GM18520 (cell line): ENCODE results near the gene PRM1.
"Not testable (repeated sequence)": the region's sequence is repeated elsewhere in the genome, so short reads cannot be mapped to it uniquely, and the experiment has no call there.

Source experiments
- ATAC-seq: cut with Tn5 transposase; IDR thresholded peaks from one replicate; pipeline ENCODE4 v1.9.1; 2021; ENCODE audit not compliant: unreplicated experiment

PRM1 gene

GRCh38 chr16:11314309-11314894 is 33.3 kb upstream of the PRM1 start:
- ATAC-seq, result no peak

GRCh38 chr16:11313493-11314308 is 32.6 kb upstream of the PRM1 start:
- ATAC-seq, result no peak

GRCh38 chr16:11312718-11313492 is 31.8 kb upstream of the PRM1 start:
- no peak for ATAC-seq

GRCh38 chr16:11310997-11311561 is 29.9 kb upstream of the PRM1 start:
- ATAC-seq, result peak; percentile 30

GRCh38 chr16:11310634-11310977 is 29.5 kb upstream of the PRM1 start:
- ATAC-seq, result no peak

GRCh38 chr16:11309895-11310633 is 28.9 kb upstream of the PRM1 start:
- peak; percentile 37 for ATAC-seq

GRCh38 chr16:11308493-11309283 is 27.6 kb upstream of the PRM1 start:
- no peak for ATAC-seq

GRCh38 chr16:11307639-11308492 is 26.7 kb upstream of the PRM1 start:
- no peak for ATAC-seq

- no peak for ATAC-seq
Measured at GRCh38 chr16:11306997-11307638, 26.0 kb upstream of the PRM1 start.

GRCh38 chr16:11306381-11306780 is 25.3 kb upstream of the PRM1 start:
- ATAC-seq, result no peak

- ATAC-seq, result no peak
Measured at GRCh38 chr16:11303405-11304138, 22.4 kb upstream of the PRM1 start.

- ATAC-seq, result no peak
Measured at GRCh38 chr16:11302977-11303376, 21.8 kb upstream of the PRM1 start.

GRCh38 chr16:11301645-11302501 is 20.7 kb upstream of the PRM1 start:
- ATAC-seq, result no peak

- ATAC-seq, result no peak
Measured at GRCh38 chr16:11300560-11300892, 19.4 kb upstream of the PRM1 start.

GRCh38 chr16:11299865-11300559 is 18.9 kb upstream of the PRM1 start:
- ATAC-seq, result no peak

GRCh38 chr16:11298950-11299547 is 17.9 kb upstream of the PRM1 start:
- ATAC-seq, result not testable (repeated sequence)
